IPS-11a (cell line): ENCODE results near the gene HTRA3.

Experiments used
- H3K4me3 ChIP-seq: one replicate; pipeline ENCODE4 v1.5.1; 2013; ENCODE audit warnings: low read depth, low read length, control low read depth

The HTRA3 gene

DNA sequence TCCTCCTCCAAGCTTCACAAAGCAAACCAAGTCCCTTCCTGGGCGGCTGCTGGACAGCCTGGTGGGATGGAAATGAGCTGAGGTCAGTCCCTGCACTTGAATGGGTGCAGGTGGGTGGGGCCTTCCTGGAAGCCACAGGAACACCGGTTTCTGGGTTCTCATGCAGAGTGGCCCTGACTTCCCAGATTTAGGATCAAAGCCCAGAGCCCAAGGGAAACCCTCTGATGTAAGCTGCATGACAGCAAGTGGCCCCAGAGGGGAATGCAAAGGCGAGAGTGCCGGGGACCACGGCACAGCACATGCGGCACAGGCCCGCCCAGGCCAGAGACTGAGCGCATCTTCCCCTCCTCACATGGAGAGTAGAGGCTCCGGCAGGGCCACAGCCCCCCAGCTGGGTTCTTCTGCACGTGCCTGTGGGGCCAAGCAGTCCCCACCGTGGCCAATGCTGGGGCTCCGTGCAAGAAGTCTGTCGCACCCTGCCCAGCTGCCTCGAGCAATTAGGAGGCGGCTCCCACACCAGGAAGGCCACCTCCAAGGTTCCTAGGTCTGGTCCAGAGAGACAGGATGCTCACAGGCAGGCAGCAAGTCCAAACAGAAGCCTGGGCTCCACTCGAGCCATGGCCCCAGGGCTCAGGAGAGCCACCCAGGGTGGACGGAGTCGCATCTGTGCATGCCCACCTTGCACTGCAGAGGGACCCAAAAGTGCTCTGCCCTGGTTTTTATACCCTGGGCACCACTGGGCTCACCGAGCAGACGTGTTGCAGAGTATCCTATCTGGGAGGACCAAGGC, 83.0 kb downstream of the HTRA3 start:
- no peak overlapping the region for H3K4me3 ChIP-seq

DNA sequence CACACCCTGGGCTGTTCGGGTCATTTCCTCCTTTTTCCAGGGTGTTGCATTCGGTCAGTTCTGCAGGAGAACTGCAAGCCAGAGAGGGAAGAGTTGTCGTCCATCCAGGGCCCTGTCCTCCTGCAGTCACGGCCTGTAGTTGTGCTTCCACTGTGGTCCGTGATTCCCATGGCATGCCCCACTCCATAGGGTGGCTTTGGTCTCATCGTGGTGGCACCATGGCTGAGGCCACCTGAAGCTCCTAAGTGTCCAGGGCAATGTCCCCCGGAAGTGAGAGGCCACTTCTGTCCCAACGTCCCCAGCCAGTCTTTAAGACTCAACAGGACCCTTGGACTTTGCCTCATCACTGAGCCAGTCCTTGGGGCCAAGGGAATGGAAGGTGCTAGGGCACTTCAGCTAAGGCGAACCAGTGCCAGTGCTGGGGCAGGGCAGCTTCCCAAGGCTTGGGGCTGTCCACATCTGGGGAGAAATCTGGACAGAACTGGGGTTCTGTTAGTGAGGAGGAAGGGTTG, 83.7 kb downstream of the HTRA3 start:
- no peak overlapping the region for H3K4me3 ChIP-seq

DNA sequence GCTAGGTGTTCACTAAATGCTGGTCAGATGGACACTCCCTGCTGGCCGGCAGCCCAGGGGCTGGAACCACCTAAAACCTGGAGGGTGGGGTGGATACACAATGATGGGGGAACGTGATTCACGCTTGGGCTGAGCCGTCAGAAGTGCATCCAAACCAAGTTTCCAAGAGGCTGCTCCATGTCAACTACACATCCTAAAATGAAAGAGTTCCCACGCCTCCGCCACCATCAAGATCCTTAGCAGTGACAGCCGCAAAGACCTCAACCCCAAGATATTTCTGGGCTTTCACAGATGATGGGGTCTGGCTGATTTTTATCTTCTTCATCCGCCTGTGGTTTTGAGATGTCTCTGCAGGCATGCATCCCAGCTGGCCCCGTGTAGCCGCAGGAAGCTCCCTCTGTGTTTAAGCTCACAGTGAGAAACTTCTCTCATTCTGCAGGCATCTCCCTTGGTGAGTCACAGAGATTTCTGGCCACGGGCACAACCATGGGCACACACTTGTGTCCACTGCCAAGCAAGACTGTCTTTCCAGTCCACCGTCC, 84.4 kb downstream of the HTRA3 start:
- no peak overlapping the region for H3K4me3 ChIP-seq

DNA sequence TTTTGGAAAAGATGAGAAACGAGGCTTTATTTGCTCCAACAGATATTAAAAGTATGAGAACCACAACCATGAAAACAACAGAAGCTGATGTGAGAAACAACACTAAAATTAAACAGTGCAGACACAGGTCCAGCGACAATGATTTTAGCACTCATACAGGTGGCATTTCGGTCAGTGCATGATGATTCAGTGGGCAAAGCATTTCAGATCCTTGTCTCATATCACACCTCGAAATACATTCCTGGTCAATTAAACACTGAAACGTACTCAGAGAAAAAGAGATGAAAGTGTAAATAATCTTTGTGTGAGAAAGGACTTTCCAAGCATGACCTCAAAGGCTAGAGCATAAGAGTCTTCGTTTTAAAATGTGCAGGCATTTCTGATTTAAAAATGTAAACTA, 85.8 kb downstream of the HTRA3 start:
- H3K4me3 ChIP-seq, result no peak overlapping the region

DNA sequence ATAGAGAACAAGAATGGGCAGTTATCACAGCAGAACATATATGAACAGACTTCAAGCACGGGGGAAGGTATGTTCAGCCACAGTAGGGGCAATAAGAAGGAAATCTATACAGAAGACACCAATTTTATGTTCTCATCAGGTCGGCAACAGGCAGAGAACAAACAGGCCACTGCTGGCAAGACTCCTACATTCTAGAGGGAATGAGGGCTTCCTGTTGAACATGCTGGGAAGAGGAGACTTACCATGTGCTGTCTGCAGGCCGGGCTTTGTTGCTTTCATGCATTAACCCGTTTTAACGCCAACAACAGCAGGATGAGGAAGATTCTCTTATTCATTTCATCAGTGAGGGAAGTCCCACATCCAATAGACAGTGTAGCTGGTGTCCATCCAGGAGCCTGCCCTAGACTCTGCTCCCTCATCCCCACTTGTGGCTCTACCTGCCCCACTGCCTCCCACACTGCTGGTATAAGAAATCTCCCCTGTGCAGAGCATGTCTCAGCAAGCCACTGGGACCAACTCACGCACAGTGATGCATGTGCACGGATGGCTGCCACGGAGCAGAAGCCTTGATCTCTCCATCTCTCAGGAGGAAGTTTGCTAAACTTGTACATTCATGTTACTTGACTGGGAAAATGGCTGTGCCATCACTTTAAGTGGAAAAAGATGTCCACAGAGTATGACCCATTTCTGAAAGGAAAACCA, 86.5 kb downstream of the HTRA3 start:
- no peak overlapping the region for H3K4me3 ChIP-seq
